ENCODE measurements around the gene GOLGA6A.
"Not testable (repeated sequence)": the region's sequence is repeated elsewhere in the genome, so short reads cannot be mapped to it uniquely, and the experiment has no call there.

Gene GOLGA6A, protein sequence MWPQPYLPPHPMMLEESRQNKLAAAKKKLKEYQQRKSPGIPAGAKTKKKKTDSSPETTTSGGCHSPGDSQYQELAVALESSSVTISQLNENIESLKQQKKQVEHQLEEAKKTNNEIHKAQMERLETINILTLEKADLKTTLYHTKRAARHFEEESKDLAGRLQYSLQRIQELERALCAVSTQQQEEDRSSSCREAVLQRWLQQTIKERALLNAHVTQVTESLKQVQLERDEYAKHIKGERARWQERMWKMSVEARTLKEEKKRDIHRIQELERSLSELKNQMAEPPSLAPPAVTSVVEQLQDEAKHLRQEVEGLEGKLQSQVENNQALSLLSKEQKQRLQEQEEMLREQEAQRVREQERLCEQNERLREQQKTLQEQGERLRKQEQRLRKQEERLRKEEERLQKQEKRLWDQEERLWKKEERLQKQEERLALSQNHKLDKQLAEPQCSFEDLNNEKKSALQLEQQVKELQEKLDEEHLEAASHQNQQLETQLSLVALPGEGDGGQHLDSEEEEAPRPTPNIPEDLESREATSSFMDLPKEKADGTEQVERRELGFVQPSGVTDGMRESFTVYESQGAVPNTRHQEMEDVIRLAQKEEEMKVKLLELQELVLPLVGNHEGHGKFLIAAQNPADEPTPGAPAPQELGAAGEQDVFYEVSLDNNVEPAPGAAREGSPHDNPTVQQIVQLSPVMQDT

DNA sequence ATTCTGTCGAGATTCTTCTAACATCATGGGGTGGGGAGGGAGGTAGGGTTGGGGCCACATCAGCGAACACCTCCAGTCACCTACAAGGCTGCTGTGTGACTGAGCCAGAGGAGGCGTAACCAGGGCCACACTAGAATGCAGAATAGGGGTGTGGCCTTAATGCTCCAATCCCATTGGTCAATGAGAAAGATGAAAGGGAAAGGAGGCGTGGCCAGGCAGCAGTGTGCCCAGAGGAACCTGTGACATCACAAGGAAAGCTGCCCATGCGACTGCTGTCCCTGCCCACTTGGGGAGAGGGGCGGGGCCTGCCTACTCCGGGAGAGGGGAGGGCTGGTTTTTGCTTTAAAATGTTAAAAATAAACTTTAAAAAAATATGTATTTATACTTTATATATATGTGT lies at the start of gene GOLGA6A:
TSS of gene GOLGA6A (minus strand) at position 101 of the 400 bp plus-strand sequence. CDS start at position 60, 41 bp downstream.
- not testable (repeated sequence) for DNase-seq

DNA sequence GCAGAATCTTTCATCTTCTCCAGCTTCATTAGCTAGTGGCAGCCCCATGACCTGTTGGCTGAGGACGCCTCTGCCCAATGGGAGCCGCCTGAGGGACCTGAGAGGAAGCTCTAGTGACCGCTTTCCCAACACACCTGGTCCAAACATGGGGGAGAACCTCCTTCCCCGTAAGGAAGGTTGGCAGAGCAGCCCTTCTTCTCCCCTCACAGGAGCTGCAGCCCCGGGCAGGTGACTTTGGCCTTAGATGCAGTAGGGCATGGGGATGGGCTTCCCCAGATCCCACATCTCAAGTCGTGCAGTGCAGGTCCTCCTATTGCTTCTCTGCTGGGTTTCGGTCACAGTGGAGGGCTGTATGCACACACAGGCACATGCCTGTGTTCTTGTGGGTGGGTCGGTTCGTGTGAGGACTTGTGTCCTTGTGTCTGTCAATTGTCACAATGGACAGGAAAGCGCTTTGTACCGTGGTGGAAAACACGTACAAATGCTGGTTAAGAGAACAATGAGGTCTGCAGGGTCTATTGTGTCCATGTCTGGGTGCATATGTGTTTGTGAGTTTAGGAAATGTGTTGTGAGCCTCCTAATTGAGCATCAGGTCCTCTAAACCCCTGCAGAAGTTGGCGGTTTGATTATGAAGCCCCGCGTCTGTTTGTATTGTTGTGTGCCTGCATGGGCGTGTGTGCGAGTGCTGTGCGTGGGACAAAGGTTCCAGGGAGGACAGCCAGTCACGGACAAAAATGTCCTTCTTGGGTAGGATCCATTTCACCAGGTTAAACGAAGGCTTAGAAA lies 49.5 kb upstream of the GOLGA6A start:
- DNase-seq = no peak

DNA sequence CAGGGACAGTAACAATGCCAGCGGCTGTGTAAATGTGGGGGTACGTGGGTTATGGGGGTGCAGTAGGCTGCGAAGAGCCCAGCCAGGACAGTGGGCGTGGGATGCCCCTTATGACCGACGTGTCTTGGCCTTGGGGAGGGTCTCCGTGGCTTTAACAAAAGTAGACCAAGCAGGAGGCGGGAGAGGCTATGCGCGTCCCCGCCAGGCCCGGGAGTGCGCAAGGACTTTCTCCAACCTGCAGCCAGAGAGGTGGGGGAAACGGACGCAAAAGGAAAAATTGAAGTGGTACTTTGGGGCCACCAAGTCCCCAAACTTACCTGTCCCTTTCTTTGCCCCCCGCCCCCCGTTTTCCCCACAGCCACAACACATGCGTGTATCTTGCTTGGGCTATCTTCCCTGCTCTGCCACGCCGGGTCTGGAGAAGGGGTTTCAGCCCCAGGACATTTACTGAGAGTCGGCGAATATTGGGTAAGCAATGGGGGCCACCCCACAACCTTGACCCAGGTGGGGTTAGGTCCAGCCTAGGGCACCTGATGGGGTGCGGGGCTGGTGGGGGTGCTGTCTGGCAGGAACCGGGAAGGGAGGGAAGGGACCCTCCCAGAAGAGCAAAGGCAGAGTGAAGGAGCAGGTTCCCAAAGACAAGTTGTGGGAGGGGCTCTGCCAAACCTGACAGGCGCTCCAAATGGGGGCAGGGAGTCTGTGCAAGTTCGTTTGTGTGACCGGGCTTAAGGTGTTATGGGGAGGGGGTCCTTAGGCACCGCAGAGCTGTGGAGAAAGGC lies 48.7 kb upstream of the GOLGA6A start:
- DNase-seq = no peak

DNA sequence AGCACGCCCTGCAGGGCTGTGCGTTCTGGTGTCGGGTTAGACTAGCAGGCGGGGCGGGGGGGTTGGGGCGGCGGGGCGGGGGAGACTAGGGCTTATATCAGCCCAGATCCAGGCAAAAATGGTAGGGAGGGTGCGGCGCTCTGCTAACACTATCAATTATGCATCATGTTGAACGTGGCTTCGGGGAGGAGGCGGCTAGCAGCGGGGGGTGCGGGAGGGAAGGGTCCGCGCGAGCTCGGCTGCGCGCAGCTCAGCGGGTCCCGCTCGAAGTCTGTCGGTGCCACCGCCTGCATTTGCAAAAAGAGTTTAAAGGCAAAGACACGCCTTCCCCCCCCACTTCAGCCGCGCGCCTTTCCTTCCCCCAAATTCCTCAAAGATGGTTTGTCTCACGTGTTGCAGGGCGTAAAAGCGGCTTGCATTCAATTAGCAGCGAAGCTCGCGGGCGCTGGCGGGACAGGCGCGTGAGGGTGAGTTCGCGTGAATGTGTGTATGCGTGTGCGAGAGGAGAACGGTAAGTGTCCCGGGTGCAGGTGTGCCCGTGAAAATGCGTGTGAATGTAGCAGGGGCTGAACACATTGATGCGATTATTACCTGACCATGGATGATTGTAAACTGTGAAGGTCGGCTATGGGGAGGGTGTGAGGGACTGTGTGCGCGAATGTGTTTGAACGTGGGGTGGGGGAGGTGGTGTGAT lies 48.0 kb upstream of the GOLGA6A start, which contains the start of gene ISLR2:
TSS of gene ISLR2 (plus strand) at position 432 of the 694 bp plus-strand sequence. CDS start 2,169 bp downstream, outside the sequence.
- no peak for DNase-seq

DNA sequence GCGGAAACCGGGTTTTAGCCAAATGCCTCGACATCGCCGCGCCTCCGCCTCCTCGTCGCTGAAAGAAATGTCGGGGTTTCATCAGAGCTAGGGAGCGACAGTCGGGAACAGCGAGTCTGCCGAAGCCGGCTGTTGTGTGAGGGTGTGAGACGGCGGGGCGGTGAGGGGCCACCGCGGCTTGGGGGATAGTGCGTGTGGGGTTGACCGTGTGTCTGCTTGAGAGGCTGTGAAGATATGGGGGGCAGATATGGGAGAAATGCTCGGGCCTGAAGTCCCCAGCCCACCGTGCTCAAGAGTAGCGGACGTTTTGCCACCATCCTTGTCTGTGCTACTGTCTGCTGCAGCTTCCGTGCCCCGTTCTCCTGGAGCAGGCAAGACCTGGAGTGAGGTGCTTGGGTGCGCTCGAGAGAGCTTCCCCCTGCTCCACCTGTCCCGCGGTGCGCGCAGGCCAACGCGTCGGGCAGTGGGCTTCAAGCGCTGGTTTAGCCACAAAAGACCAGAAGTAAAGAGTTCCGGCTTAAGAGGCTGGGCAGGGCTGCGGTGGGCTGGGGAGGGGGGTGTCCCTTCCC lies 47.3 kb upstream of the GOLGA6A start:
- no peak for DNase-seq

DNA sequence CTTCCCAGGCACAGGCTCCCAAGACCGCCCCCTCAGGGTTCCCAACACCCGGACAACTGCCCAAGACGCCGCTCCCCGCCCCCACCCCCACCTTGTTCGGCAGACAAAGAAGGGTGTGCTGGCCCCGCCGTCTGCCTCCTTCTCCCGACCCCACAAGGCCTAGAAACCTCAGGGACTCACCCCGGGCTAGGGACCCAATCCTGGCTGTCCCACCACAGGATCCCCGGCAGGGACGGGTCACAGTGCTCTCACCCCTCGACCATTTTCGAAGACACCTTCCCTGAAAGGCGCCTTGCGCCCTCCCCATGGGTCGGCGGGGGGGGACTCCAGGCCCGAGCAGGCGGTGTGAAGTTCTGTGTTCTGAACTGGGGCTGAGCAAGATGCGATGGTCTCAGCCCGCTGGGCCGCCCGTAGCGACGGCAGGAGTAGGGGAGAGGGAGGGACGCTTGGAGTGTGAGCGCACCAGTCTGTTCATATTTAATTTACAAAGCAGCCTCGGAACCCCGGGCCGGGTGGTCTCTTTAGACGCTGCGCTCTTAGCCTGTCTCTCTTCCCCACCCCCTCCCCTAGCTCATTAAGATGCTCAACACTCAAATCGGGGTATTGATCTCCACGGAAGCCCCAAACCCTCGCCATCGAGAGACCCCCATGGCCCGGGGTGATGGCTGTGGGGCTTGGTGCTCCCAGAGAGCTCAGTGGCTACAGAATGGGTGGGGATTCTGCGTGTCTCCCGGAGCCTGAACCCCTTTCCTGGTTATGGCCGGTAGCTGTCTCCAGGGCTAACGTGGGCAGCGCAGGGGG lies 46.6 kb upstream of the GOLGA6A start:
- DNase-seq = no peak

DNA sequence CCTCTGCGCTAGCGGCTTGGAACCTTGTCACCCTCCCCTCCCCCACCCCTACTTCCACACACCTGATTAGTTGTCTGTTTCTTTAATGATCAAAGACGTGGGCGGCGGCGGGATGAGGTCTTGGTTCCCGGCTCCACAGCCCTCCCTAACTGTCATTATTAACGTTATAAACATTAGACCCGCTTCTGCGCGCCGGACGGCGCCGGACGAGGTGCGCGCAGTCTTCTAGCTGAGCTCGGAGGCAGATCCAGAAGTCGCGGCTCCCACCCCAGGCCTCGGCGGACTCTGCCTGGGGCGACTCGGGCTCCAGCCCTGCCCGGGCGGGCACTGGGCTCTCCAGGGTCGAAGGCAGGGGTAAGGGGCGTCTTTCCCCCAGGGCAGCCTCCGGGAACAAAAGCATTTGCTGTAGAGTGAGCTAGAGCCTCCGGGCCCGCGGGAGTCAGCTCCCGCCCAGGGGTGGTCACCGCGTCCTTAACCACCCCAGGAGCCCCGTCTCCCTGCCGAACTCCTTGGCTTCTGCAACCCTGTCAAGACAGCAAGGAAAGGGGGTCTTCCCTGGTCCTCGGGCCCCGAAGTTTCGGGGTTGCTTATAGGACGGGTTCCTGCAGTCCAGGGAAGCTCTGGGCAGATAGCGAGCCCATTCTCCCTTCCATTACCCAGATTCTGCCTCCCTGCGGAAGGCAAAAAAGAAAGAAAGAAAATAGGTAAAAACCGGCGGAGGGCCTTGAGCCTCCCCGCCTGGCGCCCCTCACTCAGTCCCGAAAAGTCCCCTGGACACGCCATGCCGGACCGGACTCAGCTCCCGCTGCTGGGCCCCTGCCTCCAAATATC lies 45.8 kb upstream of the GOLGA6A start:
- DNase-seq = no peak

DNA sequence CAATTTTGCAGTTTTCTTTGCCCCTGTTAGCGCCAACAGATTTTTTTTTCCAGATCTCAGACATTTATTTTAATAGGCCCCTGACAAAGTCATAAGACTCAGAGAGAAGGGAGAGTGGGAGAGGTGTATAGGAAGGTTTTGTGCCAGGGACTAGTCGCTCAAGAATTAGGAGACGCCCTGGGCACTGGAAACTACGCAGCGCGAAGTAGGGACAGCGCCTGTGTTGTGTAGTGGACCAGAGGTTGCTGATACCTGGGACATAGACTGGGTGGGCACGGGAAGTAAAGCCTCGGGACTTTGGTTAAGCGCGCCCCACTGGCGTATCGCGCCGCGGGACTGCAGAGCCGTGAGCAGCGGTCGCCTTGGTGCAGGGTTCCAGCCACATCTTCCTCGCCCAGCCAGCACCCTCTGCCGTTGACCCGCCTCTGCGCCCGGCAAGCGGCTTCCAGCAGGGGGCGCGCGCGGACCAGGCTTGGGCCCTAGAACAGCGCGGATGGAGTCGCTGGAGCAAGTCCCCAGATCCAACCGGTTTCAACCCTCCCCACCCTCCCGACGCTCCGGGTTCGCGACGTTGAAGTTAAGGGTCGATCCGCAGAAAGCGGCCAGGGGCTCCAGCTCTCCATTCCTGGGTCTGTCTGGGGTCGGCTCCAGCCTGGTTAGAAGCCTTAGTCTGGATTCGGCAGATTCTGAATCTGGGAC lies 45.1 kb upstream of the GOLGA6A start:
- DNase-seq = peak; percentile 83

DNA sequence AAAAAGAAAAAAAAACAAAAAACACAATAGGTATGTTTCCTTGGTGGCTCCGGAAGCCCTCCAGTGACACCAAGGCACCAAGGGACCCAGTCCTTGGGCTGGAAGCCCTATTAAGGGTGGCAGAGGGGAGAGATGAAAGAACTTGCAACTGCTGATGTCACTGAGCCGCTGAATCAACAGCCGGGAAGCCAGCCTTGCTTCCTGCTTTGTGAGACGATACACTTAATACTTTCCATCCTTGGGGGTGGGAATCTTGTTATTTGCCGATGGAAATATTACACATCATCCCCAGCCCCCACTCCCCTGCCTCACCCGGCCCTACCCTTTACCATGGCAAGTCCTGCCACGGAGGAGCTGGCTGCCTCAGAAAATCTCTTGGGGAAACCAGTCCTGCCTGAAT lies 42.4 kb upstream of the GOLGA6A start:
- DNase-seq = no peak

DNA sequence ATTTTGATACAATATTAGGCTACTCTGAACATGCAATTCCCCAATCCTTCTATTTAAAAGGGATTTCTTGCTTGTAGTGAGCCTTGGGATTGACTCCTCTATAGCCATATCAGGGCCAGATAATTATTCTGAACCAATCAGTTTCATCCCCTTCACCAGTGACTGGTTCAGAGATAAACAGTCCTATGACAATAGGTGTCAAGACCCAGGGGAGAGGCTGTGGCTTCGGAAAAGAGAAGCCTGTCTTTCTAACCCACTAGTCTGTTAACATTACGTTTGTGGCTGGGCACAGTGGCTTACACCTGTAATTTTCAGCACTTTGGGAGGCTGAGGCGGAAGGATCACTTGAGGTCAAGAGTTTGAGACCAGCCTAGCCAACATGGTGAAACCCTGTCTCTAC lies 41.8 kb upstream of the GOLGA6A start:
- DNase-seq = no peak

DNA sequence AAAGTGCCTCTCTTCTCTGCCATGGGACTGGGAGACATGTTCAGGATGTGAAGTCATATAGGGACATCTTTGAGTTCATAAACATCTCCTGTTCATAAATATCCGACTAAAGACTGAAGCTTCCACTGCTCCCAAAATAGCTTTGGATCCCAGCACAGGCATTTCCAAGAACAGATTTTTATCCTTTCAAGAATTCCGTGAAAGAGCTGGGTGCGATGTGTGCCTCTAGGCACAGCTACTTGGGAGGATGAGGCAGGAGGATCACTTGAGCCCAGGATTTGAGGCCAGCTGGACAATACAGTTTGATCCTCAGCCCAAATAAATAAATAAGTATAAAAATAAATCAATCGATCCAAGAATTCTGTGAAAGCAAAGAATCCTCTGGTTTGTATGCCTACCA lies 41.3 kb upstream of the GOLGA6A start:
- DNase-seq = no peak

DNA sequence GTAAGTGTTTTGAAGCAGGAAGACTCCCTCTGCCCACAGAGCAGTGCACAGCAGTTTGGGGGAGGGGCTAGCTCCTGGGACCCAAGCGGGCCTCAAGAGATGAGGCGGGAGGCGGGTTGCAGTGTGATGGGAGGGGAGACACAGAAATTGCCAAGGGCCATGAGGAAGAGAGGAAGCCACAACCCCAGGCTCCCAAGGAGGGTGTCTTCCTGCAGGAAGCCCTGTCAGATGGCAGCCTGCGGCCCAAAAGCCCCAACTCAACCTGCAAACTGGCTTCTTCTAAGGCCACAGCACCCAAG lies 40.7 kb upstream of the GOLGA6A start:
- no peak for DNase-seq

DNA sequence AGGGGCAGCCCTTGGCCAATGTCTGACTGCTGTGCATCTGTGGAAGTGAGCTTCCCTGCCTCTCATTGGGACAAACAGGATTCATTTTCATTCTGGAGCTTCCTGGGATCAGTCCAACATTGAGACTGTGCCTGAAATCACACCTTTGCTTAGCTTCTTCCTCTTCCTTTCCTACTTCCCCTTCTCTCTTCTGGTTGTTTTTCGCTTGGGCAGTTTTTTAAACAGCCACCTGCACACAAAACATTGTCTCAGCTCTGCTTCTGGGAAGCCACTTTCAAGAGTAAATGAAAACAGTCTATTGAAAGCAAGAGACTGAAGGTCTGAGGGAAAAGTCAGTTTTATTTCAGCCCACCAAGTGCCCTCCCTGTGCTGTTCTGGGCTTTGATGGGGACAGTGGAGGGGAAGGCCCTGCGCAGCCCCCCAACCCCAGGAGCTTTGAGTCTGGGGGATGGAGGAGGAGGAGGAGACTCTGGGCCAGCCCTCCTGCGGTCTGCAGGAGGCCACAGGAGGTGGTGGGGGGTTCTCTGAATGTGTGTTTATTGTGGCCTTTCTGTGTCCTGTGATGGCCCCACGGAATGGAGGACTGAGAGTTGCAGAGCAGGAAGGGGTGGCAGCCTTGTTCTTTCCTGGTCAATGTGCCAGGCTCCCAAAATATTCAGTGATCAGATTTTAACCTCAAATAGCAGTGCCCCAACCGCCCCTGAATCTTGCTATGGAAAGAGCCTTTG lies 40.2 kb upstream of the GOLGA6A start:
- DNase-seq = no peak

DNA sequence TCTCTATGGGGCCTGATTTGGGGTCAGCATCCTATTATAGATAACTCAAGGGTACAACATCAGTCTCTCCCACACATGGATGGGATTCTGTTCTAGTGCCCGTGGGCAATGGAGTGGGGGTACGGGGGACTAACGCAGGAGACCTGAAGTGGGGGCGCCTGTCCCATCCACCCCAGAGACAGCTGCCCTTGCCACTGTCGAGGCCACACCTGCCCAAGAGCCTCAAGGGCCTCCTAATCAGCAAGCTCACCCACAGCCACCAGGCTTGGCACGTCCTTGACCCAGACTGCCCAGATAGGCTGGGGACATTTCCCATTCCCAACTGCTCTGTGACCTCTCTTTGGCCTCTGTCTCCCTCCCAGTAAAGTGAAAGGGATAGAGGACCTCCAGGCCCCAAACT lies 39.5 kb upstream of the GOLGA6A start:
- DNase-seq = no peak

DNA sequence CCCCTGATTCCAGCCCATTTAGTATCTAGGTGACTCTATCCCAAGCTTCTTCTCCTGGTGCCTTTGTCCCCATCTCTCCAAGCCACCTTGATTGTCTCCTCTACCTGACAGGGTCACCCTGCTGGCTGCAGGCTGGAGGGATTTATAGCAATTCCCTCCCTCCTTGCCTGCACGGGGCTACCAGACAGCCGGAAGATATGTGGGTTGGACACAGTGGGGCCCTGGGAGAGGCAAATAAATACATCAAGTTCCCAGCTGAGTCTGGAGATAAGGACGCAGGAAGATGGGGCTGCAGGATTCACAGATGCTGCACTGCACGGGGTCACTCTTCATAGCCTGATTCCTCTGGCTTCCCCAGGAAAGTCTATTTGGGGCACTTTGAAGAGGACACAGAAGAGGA lies 38.7 kb upstream of the GOLGA6A start:
- no peak for DNase-seq

DNA sequence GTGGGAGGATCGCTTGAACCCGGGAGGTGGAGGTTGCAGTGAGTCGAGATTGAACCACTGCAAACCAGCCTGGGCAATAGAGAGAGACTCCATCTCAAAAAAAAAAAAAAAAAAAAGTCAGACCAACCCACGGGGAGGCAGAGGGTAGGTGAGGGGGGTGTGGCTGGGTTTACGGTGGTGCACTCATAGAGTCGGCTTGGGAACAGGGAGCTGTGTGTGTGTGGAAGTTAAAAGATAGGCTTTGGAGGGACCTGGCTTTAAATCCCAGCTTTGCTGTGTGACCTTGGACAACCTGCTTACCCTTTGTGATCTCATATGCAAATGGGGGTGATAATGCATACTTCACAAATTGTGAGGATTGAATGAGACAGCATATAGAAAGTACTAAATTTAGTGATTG lies 38.1 kb upstream of the GOLGA6A start:
- DNase-seq = no peak

DNA sequence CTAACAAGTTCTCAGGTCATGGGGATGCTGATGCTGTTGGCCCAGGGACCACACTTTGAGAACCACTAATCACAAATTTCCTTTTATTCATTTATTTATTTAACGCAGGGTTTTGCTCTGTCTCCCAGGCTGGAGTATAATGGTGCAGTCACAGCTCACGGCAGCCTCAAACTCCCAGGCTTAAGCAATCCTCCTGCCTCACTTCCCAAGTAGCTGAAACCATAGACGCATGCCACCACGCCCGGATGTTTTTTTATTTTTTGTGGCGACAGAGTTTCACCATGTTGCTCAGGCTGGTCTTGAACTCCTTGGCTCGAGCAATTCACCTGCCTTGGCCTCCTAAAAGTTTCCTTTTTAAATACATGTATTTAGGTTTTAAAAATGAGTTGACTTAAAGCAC lies 27.4 kb upstream of the GOLGA6A start:
- no peak for DNase-seq

DNA sequence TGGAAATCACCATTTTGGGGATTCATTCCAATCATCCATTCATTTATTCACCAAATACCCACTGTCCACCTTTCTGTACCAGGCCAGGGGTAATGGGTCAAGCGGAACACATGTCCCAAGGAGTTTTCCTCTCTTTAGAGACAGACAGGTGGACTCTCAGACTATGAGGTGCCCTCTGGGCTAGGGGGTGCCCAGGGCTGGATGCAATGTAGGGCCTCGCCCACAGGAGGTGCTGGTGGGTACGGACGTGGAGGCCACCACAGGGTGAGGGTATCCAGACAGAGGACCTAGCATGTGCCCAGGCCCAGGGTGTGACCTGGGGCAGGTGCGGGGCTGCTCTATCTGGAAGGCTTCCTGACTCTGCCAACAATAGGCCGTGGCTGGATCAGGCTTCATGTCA lies 26.3 kb upstream of the GOLGA6A start:
- DNase-seq = not testable (repeated sequence)

DNA sequence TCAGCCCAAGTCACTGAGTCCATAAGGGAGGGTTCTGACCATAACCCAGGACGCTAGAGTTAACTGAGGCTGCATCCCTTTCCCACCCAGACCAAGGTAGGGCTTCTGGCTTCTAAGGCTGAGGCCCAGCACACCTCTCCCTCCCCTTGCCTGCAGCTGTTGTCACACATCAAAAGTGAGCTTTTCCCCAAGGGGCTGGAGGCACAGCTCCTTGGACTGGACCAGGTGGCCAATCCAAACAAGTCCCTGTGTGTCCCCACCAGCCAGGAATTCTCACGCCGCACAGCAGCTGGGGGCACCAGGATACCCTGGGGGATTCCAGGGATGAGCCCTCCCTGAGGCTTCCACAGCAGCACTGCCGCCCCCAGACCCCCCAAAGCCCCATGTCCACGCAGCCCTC lies 25.8 kb upstream of the GOLGA6A start:
- no peak for DNase-seq

All from NCI-H2171 (cell line).